HEK293 (cell line): ENCODE measurements around the gene ASIC3.
A peak's percentile ranks its signal among the peaks of the same experiment; 100 is the strongest.

Experiments
- PATZ1 ChIP-seq: fragments of 450-650 bp; formaldehyde crosslinking; IDR thresholded peaks from 2 replicates; pipeline ENCODE4 v1.5.1; 2016; ENCODE audit warnings: missing biosample characterization, missing genetic modification characterization
- PBX3 ChIP-seq: sonication (generic); formaldehyde crosslinking; IDR thresholded peaks from 2 replicates; pipeline ENCODE4 v1.8.1; 2022; ENCODE audit warnings: mild to moderate bottlenecking, moderate library complexity, missing genetic modification reagents
- PRDM10 ChIP-seq: fragments of 450-650 bp; formaldehyde crosslinking; IDR thresholded peaks from 2 replicates; pipeline ENCODE4 v1.5.1; 2016; ENCODE audit warnings: missing biosample characterization, missing genetic modification characterization
- SP2 ChIP-seq: fragments of 450-650 bp; formaldehyde crosslinking; IDR thresholded peaks from 2 replicates; pipeline ENCODE4 v1.5.1; 2016; ENCODE audit warnings: missing biosample characterization, missing genetic modification characterization
- SP7 ChIP-seq: fragments of 450-650 bp; formaldehyde crosslinking; IDR thresholded peaks from 2 replicates; pipeline ENCODE4 v1.5.1; 2016; ENCODE audit warnings: missing biosample characterization, missing genetic modification characterization
- YY2 ChIP-seq: fragments of 450-650 bp; formaldehyde crosslinking; IDR thresholded peaks from 2 replicates; pipeline ENCODE4 v1.5.1; 2016; ENCODE audit warnings: missing biosample characterization, missing genetic modification characterization
- ZBTB49 ChIP-seq: fragments of 450-650 bp; formaldehyde crosslinking; IDR thresholded peaks from 2 replicates; pipeline ENCODE4 v1.5.1; 2016; ENCODE audit warnings: missing biosample characterization, missing genetic modification characterization, low read depth
- ZBTB8A ChIP-seq: fragments of 450-650 bp; formaldehyde crosslinking; IDR thresholded peaks from 2 replicates; pipeline ENCODE4 v1.5.1; 2016; ENCODE audit warnings: missing biosample characterization, missing genetic modification characterization
- ZFHX2 ChIP-seq: fragments of 450-650 bp; formaldehyde crosslinking; conservative IDR thresholded peaks from 2 replicates; pipeline ENCODE4 v1.5.1; 2016; ENCODE audit warnings: missing biosample characterization, missing genetic modification characterization
- ZNF184 ChIP-seq: fragments of 450-650 bp; IDR thresholded peaks from 2 replicates; pipeline ENCODE4 v1.5.1; 2018; ENCODE audit warnings: missing biosample characterization, mild to moderate bottlenecking, missing genetic modification characterization
- ZNF2 ChIP-seq: fragments of 450-650 bp; formaldehyde crosslinking; IDR thresholded peaks from 2 replicates; pipeline ENCODE4 v1.5.1; 2016; ENCODE audit warnings: missing biosample characterization, missing genetic modification characterization
- ZNF341 ChIP-seq: fragments of 450-650 bp; formaldehyde crosslinking; IDR thresholded peaks from 2 replicates; pipeline ENCODE4; 2016; ENCODE audit warnings: low read depth, missing biosample characterization, missing genetic modification characterization
- ZNF366 ChIP-seq: fragments of 450-650 bp; formaldehyde crosslinking; conservative IDR thresholded peaks from 2 replicates; pipeline ENCODE4 v1.5.1; 2016; ENCODE audit warnings: missing biosample characterization, missing genetic modification characterization
- ZNF530 ChIP-seq: fragments of 450-650 bp; formaldehyde crosslinking; IDR thresholded peaks from 2 replicates; pipeline ENCODE4 v1.5.1; 2016; ENCODE audit warnings: low read depth, missing biosample characterization, missing genetic modification characterization
- ZNF580 ChIP-seq: fragments of 450-650 bp; formaldehyde crosslinking; IDR thresholded peaks from 2 replicates; pipeline ENCODE4 v1.5.1; 2016; ENCODE audit warnings: missing biosample characterization, missing genetic modification characterization
- ZNF600 ChIP-seq: fragments of 450-650 bp; formaldehyde crosslinking; IDR thresholded peaks from 2 replicates; pipeline ENCODE4 v1.5.1; 2016; ENCODE audit warnings: missing biosample characterization, missing genetic modification characterization
- ZNF76 ChIP-seq: fragments of 450-650 bp; formaldehyde crosslinking; IDR thresholded peaks from 2 replicates; pipeline ENCODE4; 2016; ENCODE audit warnings: low read depth, missing biosample characterization, missing genetic modification characterization, borderline replicate concordance
- TF ChIP-seq, protein P1 (sequence below): fragments of 450-650 bp; formaldehyde crosslinking; optimal IDR thresholded peaks from 2 replicates; pipeline ENCODE3; 2016; ENCODE audit warnings: missing biosample characterization, mild to moderate bottlenecking, missing genetic modification characterization
- TF ChIP-seq, protein P2 (sequence below): fragments of 450-650 bp; formaldehyde crosslinking; IDR thresholded peaks from 2 replicates; pipeline ENCODE4 v1.5.1; 2016; ENCODE audit warnings: missing biosample characterization, missing genetic modification characterization
- TF ChIP-seq, protein P3 (sequence below): fragments of 450-650 bp; formaldehyde crosslinking; IDR thresholded peaks from 2 replicates; pipeline ENCODE4 v1.5.1; 2017; ENCODE audit warnings: missing biosample characterization, missing genetic modification characterization

ASIC3 gene

GRCh38 chr7:151085691-151086620 is 37.6 kb downstream of the ASIC3 start, which contains the start of gene AGAP3 (continued):
- TF ChIP-seq PATZ1 (peak; percentile 89), SP2 (peak; percentile 81), ZNF530 (tag by site-specific recombination) (no peak), ZNF341 (tag by site-specific recombination) (peak; percentile 100), ZNF366 (tag by site-specific recombination) (peak; percentile 59), ZNF184 (tag by site-specific recombination) (no peak), ZNF2 (tag by site-specific recombination) (peak; percentile 67; the same call in 1 of the 2 replicates), ZFHX2 (peak; percentile 97), PRDM10 (tag by site-specific recombination) (peak; percentile 65), PBX3 (0 out of 2 replicates have a peak, but pooled peaks have one; percentile 23), SP7 (peak; percentile 65; the same call in 1 of the 2 replicates), YY2 (tag by site-specific recombination) (no peak), ZNF76 (tag by site-specific recombination) (peak; percentile 53; the same call in 1 of the 2 replicates), ZBTB49 (tag by site-specific recombination) (no peak), ZNF580 (tag by site-specific recombination) (no peak), ZBTB8A (peak; percentile 91), ZNF600 (peak; percentile 72; the same call in 1 of the 2 replicates)
- TF ChIP-seq, protein P1, sequence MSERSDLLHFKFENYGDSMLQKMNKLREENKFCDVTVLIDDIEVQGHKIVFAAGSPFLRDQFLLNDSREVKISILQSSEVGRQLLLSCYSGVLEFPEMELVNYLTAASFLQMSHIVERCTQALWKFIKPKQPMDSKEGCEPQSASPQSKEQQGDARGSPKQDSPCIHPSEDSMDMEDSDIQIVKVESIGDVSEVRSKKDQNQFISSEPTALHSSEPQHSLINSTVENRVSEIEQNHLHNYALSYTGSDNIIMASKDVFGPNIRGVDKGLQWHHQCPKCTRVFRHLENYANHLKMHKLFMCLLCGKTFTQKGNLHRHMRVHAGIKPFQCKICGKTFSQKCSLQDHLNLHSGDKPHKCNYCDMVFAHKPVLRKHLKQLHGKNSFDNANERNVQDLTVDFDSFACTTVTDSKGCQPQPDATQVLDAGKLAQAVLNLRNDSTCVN (tag by site-specific recombination), result peak; percentile 77
- TF ChIP-seq, protein P2, sequence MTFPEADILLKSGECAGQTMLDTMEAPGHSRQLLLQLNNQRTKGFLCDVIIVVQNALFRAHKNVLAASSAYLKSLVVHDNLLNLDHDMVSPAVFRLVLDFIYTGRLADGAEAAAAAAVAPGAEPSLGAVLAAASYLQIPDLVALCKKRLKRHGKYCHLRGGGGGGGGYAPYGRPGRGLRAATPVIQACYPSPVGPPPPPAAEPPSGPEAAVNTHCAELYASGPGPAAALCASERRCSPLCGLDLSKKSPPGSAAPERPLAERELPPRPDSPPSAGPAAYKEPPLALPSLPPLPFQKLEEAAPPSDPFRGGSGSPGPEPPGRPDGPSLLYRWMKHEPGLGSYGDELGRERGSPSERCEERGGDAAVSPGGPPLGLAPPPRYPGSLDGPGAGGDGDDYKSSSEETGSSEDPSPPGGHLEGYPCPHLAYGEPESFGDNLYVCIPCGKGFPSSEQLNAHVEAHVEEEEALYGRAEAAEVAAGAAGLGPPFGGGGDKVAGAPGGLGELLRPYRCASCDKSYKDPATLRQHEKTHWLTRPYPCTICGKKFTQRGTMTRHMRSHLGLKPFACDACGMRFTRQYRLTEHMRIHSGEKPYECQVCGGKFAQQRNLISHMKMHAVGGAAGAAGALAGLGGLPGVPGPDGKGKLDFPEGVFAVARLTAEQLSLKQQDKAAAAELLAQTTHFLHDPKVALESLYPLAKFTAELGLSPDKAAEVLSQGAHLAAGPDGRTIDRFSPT (tag by site-specific recombination), result peak; percentile 90
- TF ChIP-seq, protein P3, sequence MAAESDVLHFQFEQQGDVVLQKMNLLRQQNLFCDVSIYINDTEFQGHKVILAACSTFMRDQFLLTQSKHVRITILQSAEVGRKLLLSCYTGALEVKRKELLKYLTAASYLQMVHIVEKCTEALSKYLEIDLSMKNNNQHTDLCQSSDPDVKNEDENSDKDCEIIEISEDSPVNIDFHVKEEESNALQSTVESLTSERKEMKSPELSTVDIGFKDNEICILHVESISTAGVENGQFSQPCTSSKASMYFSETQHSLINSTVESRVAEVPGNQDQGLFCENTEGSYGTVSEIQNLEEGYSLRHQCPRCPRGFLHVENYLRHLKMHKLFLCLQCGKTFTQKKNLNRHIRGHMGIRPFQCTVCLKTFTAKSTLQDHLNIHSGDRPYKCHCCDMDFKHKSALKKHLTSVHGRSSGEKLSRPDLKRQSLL (tag by site-specific recombination), result no peak
